ENCODE measurements around the gene CHAC1.

CHAC1 gene

GRCh38 chr15:40958723-40959122 lies 5.5 kb downstream of the CHAC1 start:
- Histone ChIP-seq H3K9ac (ENCODE audit: low read length) (no peak overlapping the region), H4K20me1 (ENCODE audit: low read depth, low read length) (no peaks in the 10 kb centered on the region), H3K36me3 (ENCODE audit: low read length) (no peaks in the 10 kb centered on the region)

DNA sequence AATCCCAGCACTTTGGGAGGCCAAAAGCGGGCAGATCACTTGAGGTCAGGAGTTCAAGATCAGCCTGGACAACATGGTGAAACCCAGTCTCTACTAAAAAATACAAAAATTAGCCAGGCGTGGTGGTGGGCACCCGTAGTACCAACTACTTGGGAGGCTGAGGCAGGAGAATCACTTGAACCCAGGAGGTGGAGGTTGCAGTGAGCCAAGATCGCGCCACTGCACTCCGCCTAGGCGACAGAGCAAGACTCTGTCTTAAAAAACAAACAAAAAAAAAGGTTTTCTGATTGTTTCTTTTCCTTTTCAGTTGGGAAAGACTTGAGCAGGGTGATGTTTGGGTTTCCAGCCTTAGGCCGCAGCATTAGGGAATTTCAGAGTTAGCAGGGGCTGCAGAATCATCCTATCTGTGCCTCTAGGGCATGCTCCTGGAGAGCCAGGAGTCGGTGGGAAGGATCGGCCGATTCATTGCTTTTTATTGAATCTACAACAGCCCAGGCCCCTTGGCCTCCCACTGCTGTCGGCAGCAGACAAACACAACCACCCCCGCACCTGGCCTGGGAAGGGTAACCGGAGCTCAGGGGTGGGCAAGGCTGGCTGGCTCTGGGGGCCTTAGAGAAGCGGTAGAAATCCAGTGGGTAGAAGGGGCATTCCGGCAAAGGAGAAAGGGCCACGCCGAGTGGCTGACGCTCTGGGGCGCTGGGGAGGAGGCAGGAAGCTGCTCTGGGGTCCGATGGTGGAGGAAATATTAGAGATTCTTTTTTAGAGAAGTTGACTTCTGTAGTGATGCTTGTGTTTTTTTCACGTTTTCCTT lies 6.3 kb downstream of the CHAC1 start:
- H3K27ac ChIP-seq (ENCODE audit: low read depth, low read length), result no peak overlapping the region
- no peaks in the 10 kb centered on the region for H3K79me2 ChIP-seq (ENCODE audit: insufficient read depth, low read length)
- no peak overlapping the region for H3K4me2 ChIP-seq (ENCODE audit: low read depth, low read length, poor library complexity, severe bottlenecking)

More at GRCh38 chr15:40958723-40959122, 5.5 kb downstream of the CHAC1 start:
- Histone ChIP-seq H3K4me3 (ENCODE audit: insufficient read depth, low read length, poor library complexity, severe bottlenecking) (no peak overlapping the region), H3K9me2 (replicated peaks; ENCODE audit: insufficient read depth, low read length) (no peaks in the 10 kb centered on the region), H3K9me3 (ENCODE audit: insufficient read depth, low read length) (no peaks in the 10 kb centered on the region), H3K79me2 (ENCODE audit: insufficient read depth, low read length) (no peaks in the 10 kb centered on the region), H2AFZ (ENCODE audit: low read depth, low read length, severe bottlenecking) (no peak overlapping the region), H3K27ac (ENCODE audit: low read depth, low read length) (no peak overlapping the region), H3F3A (ENCODE audit: insufficient read depth) (no peaks in the 10 kb centered on the region), H3K27me3 (ENCODE audit: low read length) (no peaks in the 10 kb centered on the region), H3K4me2 (ENCODE audit: low read depth, low read length, poor library complexity, severe bottlenecking) (no peak overlapping the region)
- TF ChIP-seq, protein P1, sequence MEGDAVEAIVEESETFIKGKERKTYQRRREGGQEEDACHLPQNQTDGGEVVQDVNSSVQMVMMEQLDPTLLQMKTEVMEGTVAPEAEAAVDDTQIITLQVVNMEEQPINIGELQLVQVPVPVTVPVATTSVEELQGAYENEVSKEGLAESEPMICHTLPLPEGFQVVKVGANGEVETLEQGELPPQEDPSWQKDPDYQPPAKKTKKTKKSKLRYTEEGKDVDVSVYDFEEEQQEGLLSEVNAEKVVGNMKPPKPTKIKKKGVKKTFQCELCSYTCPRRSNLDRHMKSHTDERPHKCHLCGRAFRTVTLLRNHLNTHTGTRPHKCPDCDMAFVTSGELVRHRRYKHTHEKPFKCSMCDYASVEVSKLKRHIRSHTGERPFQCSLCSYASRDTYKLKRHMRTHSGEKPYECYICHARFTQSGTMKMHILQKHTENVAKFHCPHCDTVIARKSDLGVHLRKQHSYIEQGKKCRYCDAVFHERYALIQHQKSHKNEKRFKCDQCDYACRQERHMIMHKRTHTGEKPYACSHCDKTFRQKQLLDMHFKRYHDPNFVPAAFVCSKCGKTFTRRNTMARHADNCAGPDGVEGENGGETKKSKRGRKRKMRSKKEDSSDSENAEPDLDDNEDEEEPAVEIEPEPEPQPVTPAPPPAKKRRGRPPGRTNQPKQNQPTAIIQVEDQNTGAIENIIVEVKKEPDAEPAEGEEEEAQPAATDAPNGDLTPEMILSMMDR (IDR thresholded peaks at IDR 0.05; ENCODE audit: insufficient read depth, low read length, poor library complexity, severe bottlenecking), result no peak
- no peak for TF ChIP-seq EZH2phosphoT487 (conservative IDR thresholded peaks at IDR 0.05; ENCODE audit: low read length)

DNA sequence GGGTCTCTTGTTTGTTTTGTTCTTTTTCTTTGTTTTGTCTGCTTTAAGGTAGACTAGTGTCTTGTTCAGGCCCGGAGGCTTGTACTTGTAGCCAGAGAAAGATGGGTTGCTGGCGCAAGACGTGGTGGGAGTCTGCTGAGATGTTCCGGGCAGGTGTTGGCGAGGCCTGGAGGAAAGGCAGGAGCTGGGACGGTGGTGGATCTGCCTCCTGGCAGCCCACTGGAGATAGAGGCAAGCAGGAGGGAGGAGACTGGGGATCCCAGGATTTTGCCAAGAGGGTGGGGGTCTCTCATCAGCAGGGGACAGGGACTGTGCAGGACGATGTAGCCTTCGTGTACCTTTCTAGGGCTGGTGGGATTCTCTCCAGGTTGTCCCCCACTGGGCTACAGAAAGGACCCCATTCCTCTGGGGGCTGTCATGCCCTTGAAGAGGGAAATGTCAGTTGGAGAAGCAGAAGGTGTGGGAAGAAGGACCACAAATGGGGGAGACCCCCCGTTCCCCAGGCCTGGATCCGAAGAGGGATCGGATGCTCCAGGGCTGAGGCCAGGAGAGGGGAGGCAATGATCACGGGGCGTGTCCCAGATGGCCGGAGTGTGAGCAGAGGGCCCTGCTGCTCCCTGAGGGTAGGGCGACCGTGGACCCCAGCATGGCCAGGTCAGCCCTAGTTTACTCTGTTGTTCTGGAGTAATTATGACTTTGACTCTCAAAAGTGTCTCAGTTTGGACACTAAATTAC lies 7.0 kb downstream of the CHAC1 start:
- H3K4me2 ChIP-seq (ENCODE audit: low read depth, low read length, poor library complexity, severe bottlenecking), result no peak overlapping the region
- no peaks in the 10 kb centered on the region for H4K20me1 ChIP-seq (ENCODE audit: low read depth, low read length)
- H3K36me3 ChIP-seq (ENCODE audit: low read length), result no peaks in the 10 kb centered on the region
- H3K4me3 ChIP-seq (ENCODE audit: insufficient read depth, low read length, poor library complexity, severe bottlenecking), result no peak overlapping the region
- H2AFZ ChIP-seq (ENCODE audit: low read depth, low read length, severe bottlenecking), result no peak overlapping the region
- no peaks in the 10 kb centered on the region for H3K27me3 ChIP-seq (ENCODE audit: low read length)
- no peaks in the 10 kb centered on the region for H3K9me2 ChIP-seq (replicated peaks; ENCODE audit: insufficient read depth, low read length)
- no peak overlapping the region for H3K27ac ChIP-seq (ENCODE audit: low read depth, low read length)
- TF ChIP-seq EZH2phosphoT487 (conservative IDR thresholded peaks at IDR 0.05; ENCODE audit: low read length), result no peak
- TF ChIP-seq, protein P1 (IDR thresholded peaks at IDR 0.05; ENCODE audit: insufficient read depth, low read length, poor library complexity, severe bottlenecking), result no peak
- H3K9me3 ChIP-seq (ENCODE audit: insufficient read depth, low read length), result no peaks in the 10 kb centered on the region
- H3K9ac ChIP-seq (ENCODE audit: low read length), result no peak overlapping the region
- no peaks in the 10 kb centered on the region for H3K79me2 ChIP-seq (ENCODE audit: insufficient read depth, low read length)
- no peaks in the 10 kb centered on the region for H3F3A ChIP-seq (ENCODE audit: insufficient read depth)

More for the DNA sequence above, 6.3 kb downstream of the CHAC1 start:
- no peak for TF ChIP-seq EZH2phosphoT487 (conservative IDR thresholded peaks at IDR 0.05; ENCODE audit: low read length)
- TF ChIP-seq, protein P1 (IDR thresholded peaks at IDR 0.05; ENCODE audit: insufficient read depth, low read length, poor library complexity, severe bottlenecking), result no peak
- H3K9me3 ChIP-seq (ENCODE audit: insufficient read depth, low read length), result no peaks in the 10 kb centered on the region
- H2AFZ ChIP-seq (ENCODE audit: low read depth, low read length, severe bottlenecking), result no peak overlapping the region
- no peaks in the 10 kb centered on the region for H3F3A ChIP-seq (ENCODE audit: insufficient read depth)
- no peaks in the 10 kb centered on the region for H4K20me1 ChIP-seq (ENCODE audit: low read depth, low read length)
- no peak overlapping the region for H3K4me3 ChIP-seq (ENCODE audit: insufficient read depth, low read length, poor library complexity, severe bottlenecking)
- no peaks in the 10 kb centered on the region for H3K36me3 ChIP-seq (ENCODE audit: low read length)
- no peaks in the 10 kb centered on the region for H3K9me2 ChIP-seq (replicated peaks; ENCODE audit: insufficient read depth, low read length)
- no peaks in the 10 kb centered on the region for H3K27me3 ChIP-seq (ENCODE audit: low read length)
- H3K9ac ChIP-seq (ENCODE audit: low read length), result no peak overlapping the region
